HEK293 (cell line): ENCODE measurements around the gene C2CD3.

Experiments used
- CTCF ChIA-PET: fragments of 350-600 bp; formaldehyde crosslinking; extraction: SDS; loops from one replicate; lab custom pipeline; 2021; ENCODE audit warnings: antibody characterized with exemption; lab: Yijun Ruan, JAX
- POLR2A ChIA-PET: fragments of 300-600 bp; formaldehyde crosslinking; extraction: SDS; loops from one replicate; lab custom pipeline; 2020; ENCODE audit warnings: antibody characterized with exemption, inconsistent platforms; lab: Yijun Ruan, JAX
- H3K27ac ChIP-seq: fragments of 200-500 bp; sonication (Bioruptor generic); 2 replicates; pipeline ENCODE4 v1.5.1; 2014; ENCODE audit warnings: low read depth, low read length, control low read depth, inconsistent platforms; ENCODE audit errors: extremely low read depth
- H3K36me3 ChIP-seq, 2 experiments: fragments of 200-500 bp in 1 of 2; sonication (Bioruptor generic) in 1 of 2; 1 replicate in 1 of 2; 2 replicates in 1 of 2; pipeline ENCODE4 v1.5.1; 2014 to 2017; ENCODE audit warnings: inconsistent platforms in 2 of 2, low read length in 2 of 2; ENCODE audit not compliant: control insufficient read depth in 2 of 2, insufficient read depth in 1 of 2
- H3K4me1 ChIP-seq: fragments of 200-500 bp; sonication (Bioruptor generic); 2 replicates; pipeline ENCODE4 v1.5.1; 2014; ENCODE audit warnings: mild to moderate bottlenecking, low read length, inconsistent platforms; ENCODE audit not compliant: control insufficient read depth, insufficient read depth
- H3K4me3 ChIP-seq: 2 replicates; pipeline ENCODE4 v1.5.1; 2011; ENCODE audit warnings: low read depth, mild to moderate bottlenecking, control low read depth, low read length, moderate library complexity
- H3K9me3 ChIP-seq: fragments of 200-500 bp; sonication (Bioruptor generic); 2 replicates; pipeline ENCODE4 v1.5.1; 2014; ENCODE audit warnings: low read depth, low read length, inconsistent platforms; ENCODE audit not compliant: control insufficient read depth, insufficient read depth
- AEBP2 ChIP-seq: fragments of 450-650 bp; formaldehyde crosslinking; IDR thresholded peaks from 2 replicates; pipeline ENCODE4 v1.5.1; 2016; ENCODE audit warnings: missing biosample characterization, missing genetic modification characterization, borderline replicate concordance
- INSM2 ChIP-seq: fragments of 450-650 bp; formaldehyde crosslinking; IDR thresholded peaks from 2 replicates; pipeline ENCODE4 v1.5.1; 2016; ENCODE audit warnings: missing biosample characterization, missing genetic modification characterization
- KLF16 ChIP-seq: fragments of 450-650 bp; formaldehyde crosslinking; IDR thresholded peaks from 2 replicates; pipeline ENCODE4 v1.5.1; 2017; ENCODE audit warnings: missing biosample characterization, missing genetic modification characterization
- PATZ1 ChIP-seq: fragments of 450-650 bp; formaldehyde crosslinking; IDR thresholded peaks from 2 replicates; pipeline ENCODE4 v1.5.1; 2016; ENCODE audit warnings: missing biosample characterization, missing genetic modification characterization
- ZBTB20 ChIP-seq: fragments of 450-650 bp; formaldehyde crosslinking; IDR thresholded peaks from 2 replicates; pipeline ENCODE4 v1.5.1; 2016; ENCODE audit warnings: missing biosample characterization, missing genetic modification characterization
- ZBTB49 ChIP-seq: fragments of 450-650 bp; formaldehyde crosslinking; IDR thresholded peaks from 2 replicates; pipeline ENCODE4 v1.5.1; 2016; ENCODE audit warnings: missing biosample characterization, missing genetic modification characterization, low read depth
- ZFP69B ChIP-seq: fragments of 450-650 bp; formaldehyde crosslinking; IDR thresholded peaks from 2 replicates; pipeline ENCODE4 v1.5.1; 2016; ENCODE audit warnings: missing biosample characterization, missing genetic modification characterization
- ZIC2 ChIP-seq: fragments of 450-650 bp; formaldehyde crosslinking; IDR thresholded peaks from 2 replicates; pipeline ENCODE4 v1.5.1; 2016; ENCODE audit warnings: missing biosample characterization, missing genetic modification characterization
- ZNF19 ChIP-seq: fragments of 450-650 bp; formaldehyde crosslinking; IDR thresholded peaks from 2 replicates; pipeline ENCODE4; 2016; ENCODE audit warnings: missing biosample characterization, missing genetic modification characterization, low read depth
- ZNF202 ChIP-seq: fragments of 450-650 bp; formaldehyde crosslinking; IDR thresholded peaks from 2 replicates; pipeline ENCODE4 v1.5.1; 2016; ENCODE audit warnings: missing biosample characterization, missing genetic modification characterization, borderline replicate concordance
- ZNF214 ChIP-seq: fragments of 450-650 bp; formaldehyde crosslinking; IDR thresholded peaks from 2 replicates; pipeline ENCODE4 v1.5.1; 2017; ENCODE audit warnings: missing biosample characterization, mild to moderate bottlenecking, missing genetic modification characterization, borderline replicate concordance
- ZNF280C ChIP-seq: fragments of 450-650 bp; formaldehyde crosslinking; IDR thresholded peaks from 2 replicates; pipeline ENCODE4 v1.5.1; 2016; ENCODE audit warnings: missing biosample characterization, missing genetic modification characterization
- ZNF280D ChIP-seq: fragments of 450-650 bp; formaldehyde crosslinking; IDR thresholded peaks from 2 replicates; pipeline ENCODE4 v1.5.1; 2016; ENCODE audit warnings: missing biosample characterization, missing genetic modification characterization
- ZNF521 ChIP-seq: fragments of 450-650 bp; formaldehyde crosslinking; IDR thresholded peaks from 2 replicates; pipeline ENCODE4 v1.5.1; 2017; ENCODE audit warnings: missing biosample characterization, mild to moderate bottlenecking, missing genetic modification characterization
- ZNF549 ChIP-seq: fragments of 450-650 bp; IDR thresholded peaks from 2 replicates; pipeline ENCODE4 v1.5.1; 2018; ENCODE audit warnings: missing biosample characterization, missing genetic modification characterization, mild to moderate bottlenecking, inconsistent platforms, moderate library complexity
- ZNF768 ChIP-seq: fragments of 450-650 bp; formaldehyde crosslinking; IDR thresholded peaks from 2 replicates; pipeline ENCODE4 v1.5.1; 2018; ENCODE audit warnings: missing biosample characterization, mild to moderate bottlenecking, missing genetic modification characterization

Gene C2CD3

GRCh38 chr11:74208507-74208906 lies 37.7 kb upstream of the C2CD3 start:
- ChIA-PET CTCF (interaction anchor here (0.6 kb wide), 1 partner anchor 212 kb away, joined by 3 read pairs; no protein-coding TSS in a partner anchor), POLR2A (no interaction called here)
- no peak overlapping the region for H3K27ac ChIP-seq
- no peaks in the 10 kb centered on the region for H3K9me3 ChIP-seq
- H3K4me1 ChIP-seq = no peaks in the 10 kb centered on the region
- peaks cover 0 to 57% of the 10 kb centered on the region in 2 experiments; a peak in 2 of 3 replicates for H3K36me3 ChIP-seq
- TF ChIP-seq ZBTB20 (no peak), ZIC2 (no peak), ZFP69B (tag by site-specific recombination) (no peak), ZNF214 (tag by site-specific recombination) (no peak), ZNF768 (tag by site-specific recombination) (no peak), ZNF549 (tag by site-specific recombination) (no peak), ZNF280D (tag by site-specific recombination) (no peak), INSM2 (tag by site-specific recombination) (no peak), ZBTB49 (tag by site-specific recombination) (no peak), ZNF521 (no peak)
- H3K4me3 ChIP-seq = no peak overlapping the region

- no peaks in the 10 kb centered on the region for H3K4me1 ChIP-seq
- H3K27ac ChIP-seq = no peak overlapping the region
- ChIA-PET POLR2A (interaction anchor here (0.8 kb wide), 1 partner anchor 18 kb away, joined by 15 read pairs; no protein-coding TSS in a partner anchor), CTCF (no interaction called here)
- peaks cover 0 to 39% of the 10 kb centered on the region in 2 experiments; a peak in 2 of 3 replicates for H3K36me3 ChIP-seq
- H3K9me3 ChIP-seq = no peaks in the 10 kb centered on the region
- H3K4me3 ChIP-seq = no peak overlapping the region
- no peak for TF ChIP-seq PATZ1
- TF ChIP-seq ZNF280C = no peak
- no peak for TF ChIP-seq ZNF202
- TF ChIP-seq ZNF19 (tag by site-specific recombination) = no peak
- TF ChIP-seq AEBP2 = no peak
- no peak for TF ChIP-seq KLF16
- TF ChIP-seq ZNF280D (tag by site-specific recombination) = no peak
Measured at GRCh38 chr11:74206746-74207145, 35.9 kb upstream of the C2CD3 start.
